Transverse colon (tissue), 4 donors: ENCODE results near the gene CDK9. TPM values are rescaled to one million over a fixed set of nuclear protein-coding genes. Genes with fewer than 3 reads are reported as not detected.

Experiments
- DNase-seq: peaks from one replicate; pipeline ENCODE4 v3.0.0-alpha.2; 2019
- H3K27ac ChIP-seq, 4 donors: fragments of 200-600 bp; sonication (generic); 2 replicates each; pipeline ENCODE4 v1.5.1; 2016 to 2018; ENCODE audit warnings: inconsistent platforms in 4 of 4
- H3K27me3 ChIP-seq: fragments of 200-600 bp; sonication (generic); 2 replicates; pipeline ENCODE4 v1.5.1; 2017; ENCODE audit warnings: inconsistent platforms
- H3K36me3 ChIP-seq, 4 donors: fragments of 200-600 bp; sonication (generic); 2 replicates each; pipeline ENCODE4 v1.5.1; 2017 to 2019; ENCODE audit warnings: inconsistent platforms in 4 of 4
- H3K4me1 ChIP-seq, 4 donors: fragments of 200-600 bp; sonication (generic); 2 replicates each; pipeline ENCODE4 v1.5.1; 2017 to 2020; ENCODE audit warnings: inconsistent platforms in 4 of 4
- H3K4me3 ChIP-seq, 4 donors: fragments of 200-600 bp; sonication (generic); 1 replicate in 1 of 4; 2 replicates in 3 of 4; pipeline versions ENCODE4 v1.5.1 to v1.6.1; 2017 to 2019; ENCODE audit warnings: inconsistent platforms in 4 of 4
- H3K9me3 ChIP-seq, 2 donors: fragments of 200-600 bp; sonication (generic); 2 replicates each; pipeline ENCODE4 v1.5.1; 2017 to 2019; ENCODE audit warnings: inconsistent platforms in 2 of 2
- EP300 ChIP-seq: sonication (generic); formaldehyde crosslinking; IDR thresholded peaks from one replicate; pipeline ENCODE4 v1.6.1; 2017; ENCODE audit warnings: antibody characterized with exemption, low read depth
- POLR2A ChIP-seq: fragments of 450-650 bp; IDR thresholded peaks from one replicate; pipeline ENCODE4 v1.6.1; 2016; ENCODE audit warnings: antibody characterized with exemption, mild to moderate bottlenecking, moderate library complexity
- POLR2AphosphoS5 ChIP-seq, 3 donors: sonication (generic); formaldehyde crosslinking; IDR thresholded peaks; one replicate each; pipeline ENCODE4 v1.6.1; 2016; ENCODE audit warnings: antibody characterized with exemption in 3 of 3
- WGBS, 2 donors: methylation state at CpG; one replicate each; pipeline ENCODE4 v1.1.5; 2018; ENCODE audit warnings: low coverage in 1 of 2; 5-methylcytosine and 5-hydroxymethylcytosine counted together
- in situ Hi-C, 4 donors: fragments of 200-750 bp; cut with MboI; loops; one replicate each; pipeline versions ENCODE4 v1.15.0 to v1.15.1; 2017; ENCODE audit warnings: low sequenced_read_pairs in 3 of 4, low pct_ligation_motif_present in 1 of 4, low pct_unique_long_range_greater_than_20kb in 1 of 4
- intact Hi-C: fragments of 100-400 bp; cut with DNase I; formaldehyde crosslinking; loops from one replicate; pipeline ENCODE4 v1.15.1; 2023; ENCODE audit warnings: low total_unique reads
- total RNA-seq, 4 donors: library from RNA; depleted of rRNA; stranded (reverse); fragments of >200 nt; gene quantifications; one replicate each; pipeline ENCODE4 v1.1.0, GENCODE V29; 2016
- TF ChIP-seq, protein P1 (sequence below), 5 experiments: fragments of 200-600 bp in 3 of 5; fragments of 450-650 bp in 2 of 5; sonication (generic) in 3 of 5; IDR thresholded peaks; 1 replicate in 2 of 5; 2 replicates in 3 of 5; pipeline ENCODE4 v1.5.1; 2016 to 2017; ENCODE audit warnings: antibody characterized with exemption in 5 of 5, inconsistent platforms in 3 of 5, mild to moderate bottlenecking in 2 of 5, moderate library complexity in 1 of 5

Gene CDK9
- total RNA-seq, 4 donors from 2014 or later = 32.6 to 78.9 (median 49.3) TPM

DNA sequence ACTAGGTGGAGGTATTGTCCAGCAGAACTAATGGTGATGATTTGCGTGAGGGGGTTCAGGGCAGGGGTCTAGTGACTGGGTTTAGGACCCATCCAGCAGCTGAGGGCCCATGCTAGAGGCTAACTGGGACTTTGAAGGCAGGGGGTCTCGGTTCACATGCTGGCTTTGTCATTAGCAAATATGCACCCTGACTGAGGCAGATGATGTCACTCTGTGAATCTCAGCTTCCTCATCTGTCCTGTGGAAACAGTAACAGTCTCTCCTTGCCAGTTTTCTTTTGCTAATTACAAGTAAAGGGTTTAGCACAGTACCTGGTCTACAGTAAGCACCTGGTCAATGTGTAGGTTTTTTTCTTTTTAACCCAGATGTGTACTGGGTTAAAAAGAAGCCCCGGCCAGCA is 12.6 kb upstream of the CDK9 start:
- no peaks in the 10 kb centered on the region for H3K36me3 ChIP-seq
- peaks cover 0 to 20% (median 11%) of the 10 kb centered on the region in 4 donors for H3K4me1 ChIP-seq
- no peak for TF ChIP-seq POLR2A
- in situ Hi-C loops (no loop called here), intact Hi-C loops (no loop called here)
- 83 to 89% methylated on average over 1 to 3 of the region's 3 CpGs for WGBS, 2 donors
- no peak for DNase-seq
- no peaks in the 10 kb centered on the region for H3K27me3 ChIP-seq
- H3K9me3 ChIP-seq = no peaks in the 10 kb centered on the region
- H3K27ac ChIP-seq = no peak overlapping the region
- H3K4me3 ChIP-seq = no peak overlapping the region

DNA sequence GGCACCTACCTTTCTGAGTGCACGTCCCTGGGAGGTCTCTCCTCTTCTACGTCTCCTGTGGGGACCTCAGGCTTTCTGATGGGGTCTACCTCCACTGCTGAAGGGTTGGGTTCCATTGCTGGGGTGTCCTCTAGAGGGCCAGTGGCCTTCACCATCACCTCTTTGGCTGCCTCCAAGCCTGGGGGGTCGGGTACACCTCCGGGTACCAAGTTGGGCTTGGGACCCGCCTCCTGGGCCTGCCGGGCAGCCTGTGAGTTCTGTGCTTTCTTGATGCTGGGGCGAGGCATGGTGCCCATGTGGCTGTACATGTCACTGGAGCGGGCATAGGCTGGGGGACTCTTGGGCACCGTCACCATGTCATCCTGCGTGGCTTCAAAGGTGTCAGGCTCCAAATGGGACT is 11.9 kb upstream of the CDK9 start:
- TF ChIP-seq POLR2A (no peak), POLR2AphosphoS5 (IDR thresholded peaks at IDR 0.05) (no peak), EP300 (no peak)
- TF ChIP-seq, protein P1, sequence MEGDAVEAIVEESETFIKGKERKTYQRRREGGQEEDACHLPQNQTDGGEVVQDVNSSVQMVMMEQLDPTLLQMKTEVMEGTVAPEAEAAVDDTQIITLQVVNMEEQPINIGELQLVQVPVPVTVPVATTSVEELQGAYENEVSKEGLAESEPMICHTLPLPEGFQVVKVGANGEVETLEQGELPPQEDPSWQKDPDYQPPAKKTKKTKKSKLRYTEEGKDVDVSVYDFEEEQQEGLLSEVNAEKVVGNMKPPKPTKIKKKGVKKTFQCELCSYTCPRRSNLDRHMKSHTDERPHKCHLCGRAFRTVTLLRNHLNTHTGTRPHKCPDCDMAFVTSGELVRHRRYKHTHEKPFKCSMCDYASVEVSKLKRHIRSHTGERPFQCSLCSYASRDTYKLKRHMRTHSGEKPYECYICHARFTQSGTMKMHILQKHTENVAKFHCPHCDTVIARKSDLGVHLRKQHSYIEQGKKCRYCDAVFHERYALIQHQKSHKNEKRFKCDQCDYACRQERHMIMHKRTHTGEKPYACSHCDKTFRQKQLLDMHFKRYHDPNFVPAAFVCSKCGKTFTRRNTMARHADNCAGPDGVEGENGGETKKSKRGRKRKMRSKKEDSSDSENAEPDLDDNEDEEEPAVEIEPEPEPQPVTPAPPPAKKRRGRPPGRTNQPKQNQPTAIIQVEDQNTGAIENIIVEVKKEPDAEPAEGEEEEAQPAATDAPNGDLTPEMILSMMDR (IDR thresholded peaks at IDR 0.05) = no peak
- DNase-seq = no peak
- in situ Hi-C loops = no loop called here

DNA sequence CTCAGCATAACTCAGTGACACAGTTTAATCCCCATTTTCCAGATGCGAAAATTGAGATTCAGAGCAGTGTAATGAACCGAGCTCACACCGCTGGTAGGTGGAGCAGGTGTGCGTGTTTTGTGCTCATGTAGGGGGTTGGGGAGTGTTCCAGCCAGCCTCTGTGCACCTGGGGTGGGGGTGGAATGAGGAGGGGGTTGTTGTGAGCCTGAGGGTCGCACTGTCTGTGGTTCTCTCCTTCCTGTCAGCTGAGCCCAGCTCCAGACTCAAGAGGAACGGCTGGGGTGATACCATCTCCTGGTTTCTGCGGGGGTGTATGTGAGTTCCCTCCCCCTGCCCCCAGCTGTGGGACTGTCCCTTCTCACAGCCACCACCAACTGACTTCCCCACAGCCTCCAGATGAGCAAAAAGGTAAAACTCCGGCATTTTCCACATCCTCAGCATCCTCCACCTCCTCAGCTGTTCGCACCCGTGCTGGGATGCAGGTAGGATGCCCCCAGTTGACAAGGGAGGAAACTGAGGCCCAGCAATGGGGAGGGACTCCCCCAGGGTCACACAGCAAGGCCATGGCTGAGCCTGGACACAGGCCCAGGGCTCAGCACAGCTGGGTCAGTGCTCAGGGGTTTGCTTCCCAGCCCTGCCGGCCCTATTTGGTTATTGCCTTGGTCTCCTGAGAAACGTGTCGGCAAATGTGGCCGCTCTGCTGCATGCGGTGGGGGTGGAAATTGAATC is 9.5 kb upstream of the CDK9 start:
- peak overlapping the region; percentile 22 to 85 (median 74) for H3K27ac ChIP-seq
- peaks cover 0 to 15% (median 7%) of the 10 kb centered on the region in 4 donors for H3K4me1 ChIP-seq
- no peak for TF ChIP-seq POLR2AphosphoS5 (IDR thresholded peaks at IDR 0.05)
- TF ChIP-seq POLR2A = no peak
- TF ChIP-seq, protein P1 (IDR thresholded peaks at IDR 0.05) = no peak
- no peak for TF ChIP-seq EP300
- H3K27me3 ChIP-seq = no peaks in the 10 kb centered on the region
- peak overlapping the region in 2 of 4 donors; percentile 15 to 27 for H3K4me3 ChIP-seq
- in situ Hi-C loops = loop anchor here in 1 of 4 donors (25.0 kb wide), 1 partner anchor 136 kb away; the partner anchor contains the start of gene ST6GALNAC4
- 70 to 83% methylated on average over 1 to 13 of the region's 15 CpGs for WGBS, 2 donors
- intact Hi-C loops = no loop called here
- H3K36me3 ChIP-seq = no peaks in the 10 kb centered on the region
- DNase-seq = peak; percentile 78
- H3K9me3 ChIP-seq = no peaks in the 10 kb centered on the region

More for the DNA sequence above, 11.9 kb upstream of the CDK9 start:
- H3K4me3 ChIP-seq = no peak overlapping the region
- no peak overlapping the region for H3K27ac ChIP-seq
- no peaks in the 10 kb centered on the region for H3K36me3 ChIP-seq
- H3K9me3 ChIP-seq = no peaks in the 10 kb centered on the region
- peaks cover 0 to 20% (median 13%) of the 10 kb centered on the region in 4 donors for H3K4me1 ChIP-seq
- intact Hi-C loops = no loop called here
- no peaks in the 10 kb centered on the region for H3K27me3 ChIP-seq
- 85 to 100% methylated on average over 2 to 10 of the region's 10 CpGs for WGBS, 2 donors

DNA sequence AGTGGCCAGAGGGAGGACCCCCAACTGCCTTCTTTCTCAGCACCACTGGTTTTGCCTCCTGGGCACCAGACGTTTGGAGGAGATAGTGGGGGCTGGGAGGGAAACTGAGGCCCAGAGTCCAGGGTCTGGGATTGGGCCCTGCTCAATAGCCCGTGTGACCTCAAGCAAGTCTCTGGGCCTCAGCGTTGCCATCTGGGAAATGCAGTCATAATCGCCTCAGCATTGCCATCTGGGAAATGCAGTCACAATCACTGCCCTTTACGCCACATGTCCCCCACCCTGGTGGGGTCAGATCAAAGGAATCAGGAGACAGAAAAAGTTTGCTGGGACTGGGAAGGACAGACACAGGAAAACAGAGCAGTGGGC is 8.9 kb upstream of the CDK9 start:
- intact Hi-C loops = no loop called here
- in situ Hi-C loops = loop anchor here in 1 of 4 donors (25.0 kb wide), 1 partner anchor 135 kb away; the partner anchor contains the start of gene ST6GALNAC4
- Histone ChIP-seq H3K4me3 (peak overlapping the region in 2 of 4 donors; percentile 1 to 27), H3K4me1 (peaks cover 0 to 11% (median 5%) of the 10 kb centered on the region in 4 donors), H3K9me3 (no peaks in the 10 kb centered on the region), H3K27me3 (no peaks in the 10 kb centered on the region), H3K36me3 (no peaks in the 10 kb centered on the region), H3K27ac (peak overlapping the region; percentile 4 to 85 (median 74))
- no peak for DNase-seq
- no peak for TF ChIP-seq POLR2A
- no peak for TF ChIP-seq EP300
- 48% methylated on average over 5 of the region's 5 CpGs; no CpG with 5 or more reads in 1 of the 2 donors for WGBS, 2 donors

DNA sequence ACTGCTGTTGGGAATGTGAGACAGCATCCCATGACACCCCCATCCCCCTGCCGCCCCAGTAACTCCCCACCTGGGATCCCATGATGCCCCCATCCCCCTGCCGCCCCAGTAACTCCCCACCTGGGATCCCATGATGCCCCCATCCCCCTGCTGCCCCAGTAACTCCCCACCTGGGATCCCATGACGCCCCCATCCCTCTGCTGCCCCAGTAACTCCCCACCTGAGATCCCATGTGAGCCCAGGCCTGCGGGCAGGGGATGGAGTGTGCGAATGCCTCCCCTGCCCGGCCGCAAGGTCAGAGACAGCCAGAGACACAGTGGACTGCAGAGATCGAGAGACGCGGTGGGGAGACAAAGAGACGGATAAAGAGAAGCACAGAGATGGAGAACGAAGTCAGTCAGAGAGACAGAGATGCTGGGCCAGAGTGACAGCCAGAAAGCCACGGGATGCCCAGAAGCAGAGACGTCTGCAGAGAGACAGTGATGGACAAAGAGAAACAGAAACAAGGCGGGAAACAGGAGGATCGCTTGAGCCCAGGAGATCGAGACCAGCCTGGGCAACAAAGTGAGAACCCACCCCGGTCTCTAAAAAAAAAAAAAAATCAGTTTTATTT is 8.4 kb upstream of the CDK9 start:
- in situ Hi-C loops = loop anchor here in 1 of 4 donors (25.0 kb wide), 1 partner anchor 135 kb away; the partner anchor contains the start of gene ST6GALNAC4
- H3K27ac ChIP-seq = peak overlapping the region; percentile 66 to 85 (median 74)
- no peaks in the 10 kb centered on the region for H3K27me3 ChIP-seq
- H3K36me3 ChIP-seq = no peaks in the 10 kb centered on the region
- no peak for DNase-seq
- H3K9me3 ChIP-seq = no peaks in the 10 kb centered on the region
- peak overlapping the region in 2 of 4 donors; percentile 1 to 27 for H3K4me3 ChIP-seq
- H3K4me1 ChIP-seq = peaks cover 0 to 11% (median 5%) of the 10 kb centered on the region in 4 donors
- WGBS, 2 donors = 55% methylated on average over 18 of the region's 18 CpGs; no CpG with 5 or more reads in 1 of the 2 donors
- TF ChIP-seq, protein P1 (IDR thresholded peaks at IDR 0.05) = no peak
- TF ChIP-seq EP300 (no peak), POLR2AphosphoS5 (IDR thresholded peaks at IDR 0.05) (no peak), POLR2A (no peak)
- intact Hi-C loops = no loop called here
